ENCODE results near the gene FAM185A.
"Not testable (repeated sequence)": the region's sequence is repeated elsewhere in the genome, so short reads cannot be mapped to it uniquely, and the experiment has no call there.

The FAM185A gene

DNA sequence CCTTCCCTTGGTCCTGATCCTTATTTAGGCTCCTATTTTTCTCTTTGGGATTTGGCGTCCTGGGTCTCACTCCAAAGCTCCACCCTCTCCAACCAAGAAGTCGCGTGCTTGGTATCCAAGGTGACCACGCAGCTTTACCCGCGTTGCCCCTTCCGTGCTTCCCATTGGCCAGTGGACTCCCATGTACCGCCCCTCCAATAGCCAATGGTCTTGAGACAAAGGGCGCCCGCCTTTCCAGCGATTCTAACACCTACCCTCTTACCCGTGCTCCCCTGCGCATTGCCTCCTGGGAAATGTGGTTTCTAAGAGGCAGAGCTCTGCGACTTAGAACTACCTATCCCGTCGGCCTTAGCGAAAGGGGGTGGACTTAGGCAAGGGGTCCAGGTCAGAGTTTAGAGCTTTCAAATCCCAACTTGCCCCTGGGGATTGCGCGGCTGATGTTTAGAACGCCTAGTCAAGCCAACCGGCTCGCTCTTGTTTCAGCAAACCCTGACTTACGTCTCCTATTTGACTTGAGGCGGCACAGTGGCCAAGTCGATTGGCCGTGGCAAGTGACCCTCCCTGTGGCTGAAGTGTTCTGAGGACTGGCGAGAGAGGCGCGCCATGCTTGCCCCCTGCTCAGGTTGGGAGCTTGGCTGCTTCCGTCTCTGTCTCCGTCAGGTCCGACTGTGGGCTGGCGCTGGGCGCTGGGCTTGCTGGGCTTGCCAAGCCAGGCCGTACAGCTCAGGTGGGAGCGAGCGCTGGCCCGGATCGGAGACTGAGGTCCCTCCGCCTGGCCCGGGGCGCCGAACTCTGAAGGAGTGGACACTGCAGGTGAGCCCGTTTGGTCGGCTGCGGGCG lies at the start of gene FAM185A:
Gene FAM185A (plus strand): TSS at position 395 of the 840 bp plus-strand sequence. CDS start 209 bp downstream, at position 604.
- peak; percentile 99 for DNase-seq

DNA sequence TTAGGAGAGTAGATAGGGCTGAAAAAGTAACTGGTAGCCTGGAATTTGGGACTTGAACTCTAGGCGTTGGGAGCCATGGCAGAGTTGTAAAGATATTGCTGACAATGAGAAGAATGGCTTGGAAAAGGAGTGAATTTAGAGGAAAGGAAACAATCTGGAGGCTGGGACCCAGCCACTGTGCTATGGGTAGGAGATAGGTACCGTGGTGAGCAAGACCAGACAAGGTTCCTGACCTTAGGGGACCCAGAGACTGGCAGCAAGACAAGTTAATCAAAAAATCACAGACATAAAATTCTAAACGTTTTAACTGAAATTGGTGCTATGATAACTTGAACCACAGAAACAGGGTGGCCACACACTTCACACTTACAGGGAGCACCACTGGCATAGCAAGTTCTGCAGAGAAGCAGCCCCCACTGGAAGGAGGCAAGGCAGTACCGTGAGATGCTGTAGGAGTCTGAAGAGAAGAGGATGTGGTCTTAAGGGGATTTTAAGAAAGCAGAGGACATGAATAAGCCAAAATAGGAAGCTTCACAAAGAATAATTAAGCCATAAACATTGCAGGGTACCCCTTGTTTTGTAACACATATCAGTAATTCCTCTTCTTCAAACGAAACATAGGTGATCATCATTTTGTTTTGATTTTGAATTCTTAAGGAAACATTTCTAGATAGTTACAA lies 35.6 kb upstream of the FAM185A start:
- DNase-seq: peak; percentile 75

DNA sequence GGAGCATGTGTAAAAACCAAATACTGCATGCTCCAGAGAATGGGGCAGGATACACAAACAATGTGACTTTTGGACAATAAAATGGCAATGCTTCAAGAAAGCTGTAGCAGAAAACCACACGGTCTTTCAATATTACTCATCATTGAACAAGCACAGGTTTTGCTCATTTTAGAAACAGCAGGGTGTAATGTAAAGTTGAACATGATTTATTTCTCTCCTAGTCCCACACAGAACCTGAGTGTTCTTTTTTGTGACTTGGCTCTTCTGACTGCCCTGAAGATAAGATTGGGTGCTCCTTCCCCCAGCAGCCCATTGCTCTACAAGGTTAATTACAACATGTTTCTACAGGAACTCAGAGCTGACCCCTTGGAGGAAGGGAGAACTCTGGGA lies 35.1 kb upstream of the FAM185A start:
- DNase-seq: not testable (repeated sequence)

DNA sequence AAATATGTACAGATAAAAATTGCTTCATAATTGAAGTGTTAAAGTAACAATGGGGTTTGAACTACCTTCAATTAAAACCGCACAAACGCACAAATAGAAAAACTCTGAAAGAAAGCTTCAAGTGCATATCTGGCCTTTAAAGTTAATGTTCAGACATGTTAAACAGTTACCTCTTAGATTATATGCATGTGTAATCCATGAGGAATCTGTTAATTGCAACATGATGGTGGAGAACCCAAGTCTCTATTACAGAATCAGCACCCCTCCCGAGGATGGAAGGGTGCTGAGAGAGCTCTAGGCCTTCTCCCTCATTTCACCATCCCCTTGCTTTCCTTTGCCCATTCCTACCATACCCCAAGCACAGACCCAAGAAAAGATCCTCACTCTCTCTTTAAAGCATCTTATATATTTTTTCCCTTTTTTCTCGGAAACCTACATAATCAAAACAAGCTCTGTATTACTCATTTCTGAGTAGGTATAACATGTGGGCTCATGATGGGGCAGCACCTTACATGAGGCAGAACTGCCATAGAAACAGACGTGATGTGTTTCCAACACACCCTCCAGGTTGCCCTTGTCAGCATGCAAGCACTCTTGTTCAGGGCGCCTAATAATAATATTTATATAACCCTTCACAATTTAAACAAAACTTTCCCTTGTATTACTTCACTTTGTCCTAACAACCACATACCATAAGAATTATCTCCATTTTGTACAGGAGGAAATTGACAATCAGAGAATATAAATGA lies 33.9 kb upstream of the FAM185A start:
- DNase-seq: peak; percentile 62

DNA sequence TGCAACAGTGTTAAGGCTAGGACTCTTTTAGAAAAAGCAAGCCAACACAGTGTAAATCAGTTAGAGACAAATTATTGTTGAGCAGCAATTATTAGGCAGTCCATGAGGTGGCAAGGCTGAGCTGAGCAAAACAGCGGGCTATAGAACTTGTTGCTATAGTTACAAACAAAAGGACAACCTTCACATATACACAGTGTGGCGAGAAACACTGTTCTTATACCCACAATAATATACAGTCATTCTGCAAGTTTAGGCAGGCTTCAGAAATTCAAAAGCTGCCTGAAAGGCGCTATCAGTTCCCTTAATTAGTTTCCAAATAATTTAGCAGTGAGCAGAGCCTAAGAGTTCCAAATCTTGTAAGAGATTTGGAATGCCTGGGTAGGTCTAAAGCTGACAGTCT lies 33.1 kb upstream of the FAM185A start:
- peak; percentile 33 for DNase-seq

DNA sequence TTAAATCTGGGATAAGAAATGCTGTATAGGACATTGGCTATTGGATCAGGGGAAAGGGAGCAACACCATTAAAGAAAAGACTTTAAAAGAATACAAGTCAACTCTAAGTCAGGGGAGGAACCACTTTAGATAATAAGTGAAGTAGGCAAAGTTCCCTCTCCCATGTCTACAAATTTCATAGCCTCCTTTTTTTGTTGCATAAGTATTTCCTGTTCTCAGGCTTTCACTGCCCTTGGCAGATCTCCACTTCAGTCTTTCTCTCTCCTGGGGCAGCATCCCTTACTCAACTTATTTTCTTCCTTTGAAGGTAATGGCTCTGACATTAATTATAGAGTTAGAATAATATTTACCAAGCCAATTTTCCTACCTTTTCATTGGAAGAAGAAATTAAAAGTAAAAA lies 30.3 kb upstream of the FAM185A start:
- DNase-seq: not testable (repeated sequence)

DNA sequence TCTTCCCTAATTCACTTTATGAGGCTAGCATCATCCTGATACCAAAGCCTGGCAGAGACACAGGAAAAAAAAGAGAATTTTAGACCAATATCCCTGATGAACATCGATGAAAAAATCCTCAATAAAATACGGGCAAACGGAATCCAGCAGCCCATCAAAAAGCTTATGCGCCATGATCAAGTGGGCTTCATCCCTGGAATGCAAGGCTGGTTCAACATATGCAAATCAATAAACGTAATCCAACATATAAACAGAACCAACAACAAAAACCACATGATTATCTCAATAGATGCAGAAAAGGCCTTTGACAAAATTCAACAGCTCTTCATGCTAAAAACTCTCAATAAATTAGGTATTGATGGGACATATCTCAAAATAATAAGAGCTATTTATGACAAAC lies 22.6 kb upstream of the FAM185A start:
- DNase-seq: not testable (repeated sequence)

DNA sequence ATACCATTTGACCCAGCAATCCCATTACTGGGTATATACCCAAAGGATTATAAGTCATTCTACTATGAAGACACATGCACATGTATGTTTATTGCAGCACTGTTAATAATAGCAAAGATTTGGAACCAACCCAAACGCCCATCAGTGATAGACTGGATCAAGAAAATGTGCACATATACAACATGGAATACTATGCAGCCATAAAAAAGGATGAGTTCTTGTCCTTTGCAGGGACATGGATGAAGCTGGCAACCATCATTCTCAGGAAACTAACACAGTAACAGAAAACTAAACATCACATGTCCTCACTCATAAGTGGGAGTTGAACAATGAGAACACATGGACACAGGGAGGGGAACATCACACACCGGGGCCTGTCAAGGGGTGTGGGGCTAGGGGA lies 19.1 kb upstream of the FAM185A start:
- DNase-seq: not testable (repeated sequence)

DNA sequence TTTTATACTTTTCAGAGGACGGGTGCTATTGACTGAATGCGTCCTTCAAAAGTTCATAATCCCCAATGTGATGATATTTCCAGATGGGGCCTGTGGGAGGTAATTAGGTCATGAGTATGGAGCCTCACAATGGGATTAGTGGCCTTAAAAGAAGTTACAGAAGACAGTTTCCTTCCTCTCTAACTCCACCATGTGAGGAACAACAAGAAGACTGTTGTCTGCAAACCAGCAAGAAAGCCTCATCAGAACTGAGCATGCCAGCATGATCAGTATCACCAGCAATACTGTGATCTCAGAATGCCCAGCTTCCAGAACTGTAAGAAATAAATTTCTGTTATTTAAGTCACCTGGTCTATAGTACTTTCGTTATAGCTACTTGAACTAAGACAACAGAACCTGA lies 18.4 kb upstream of the FAM185A start:
- not testable (repeated sequence) for DNase-seq

DNA sequence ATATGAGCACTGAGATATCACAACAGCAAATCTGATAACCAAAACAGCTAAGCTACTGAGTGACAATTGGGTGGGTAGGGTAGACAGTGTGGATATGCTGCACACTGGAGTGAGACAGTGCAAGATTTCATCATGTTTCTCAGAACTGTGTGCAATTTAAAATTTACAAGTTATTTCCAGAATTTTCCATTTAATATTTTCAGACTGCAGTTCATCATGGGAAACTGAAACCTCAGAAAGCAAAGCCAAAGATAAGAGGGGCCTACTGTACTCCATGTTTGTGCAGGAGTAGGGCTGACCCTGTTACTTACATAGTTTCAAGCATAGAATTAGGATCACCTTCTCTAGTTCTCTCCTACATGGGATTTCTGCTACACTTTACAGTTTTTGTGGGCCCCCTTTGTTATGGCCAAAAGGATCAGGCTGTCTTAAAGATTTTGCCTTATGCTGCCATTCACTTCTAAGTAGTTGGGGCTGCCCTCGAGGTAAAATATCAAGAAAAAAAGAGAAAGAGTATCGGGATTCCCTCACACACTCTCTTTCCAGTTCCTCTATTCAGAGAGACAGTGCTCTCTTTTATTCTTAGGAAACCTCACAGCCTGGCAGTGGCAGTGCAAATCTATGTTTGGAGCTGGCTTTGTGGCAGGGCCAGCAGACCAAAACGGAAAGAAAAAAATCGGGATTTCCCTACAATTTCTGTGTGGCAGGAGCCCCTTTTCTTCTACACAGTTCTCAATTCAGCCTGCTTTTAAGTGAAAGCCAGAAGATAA lies 6.6 kb upstream of the FAM185A start:
- DNase-seq: not testable (repeated sequence)

DNA sequence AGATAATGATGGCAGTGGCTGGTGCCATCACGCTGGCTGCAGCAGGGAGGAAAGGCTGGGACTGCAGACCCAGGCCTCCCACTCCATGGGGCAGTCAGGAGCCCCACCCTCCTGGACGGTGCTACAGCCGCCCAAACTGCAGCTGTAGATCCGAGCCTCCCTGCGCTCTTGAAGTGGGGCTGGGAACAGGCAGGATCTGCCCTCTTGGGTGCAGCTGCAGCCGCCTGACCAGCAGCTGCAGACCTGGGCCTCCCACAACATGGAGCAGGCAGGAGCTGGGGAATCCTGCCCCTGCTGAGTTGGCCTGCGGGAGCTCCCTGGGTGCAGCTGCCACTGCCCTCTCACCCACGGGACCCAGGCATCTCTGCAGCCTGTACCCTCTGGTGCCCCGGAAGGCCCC lies 4.9 kb upstream of the FAM185A start:
- DNase-seq: not testable (repeated sequence)

DNA sequence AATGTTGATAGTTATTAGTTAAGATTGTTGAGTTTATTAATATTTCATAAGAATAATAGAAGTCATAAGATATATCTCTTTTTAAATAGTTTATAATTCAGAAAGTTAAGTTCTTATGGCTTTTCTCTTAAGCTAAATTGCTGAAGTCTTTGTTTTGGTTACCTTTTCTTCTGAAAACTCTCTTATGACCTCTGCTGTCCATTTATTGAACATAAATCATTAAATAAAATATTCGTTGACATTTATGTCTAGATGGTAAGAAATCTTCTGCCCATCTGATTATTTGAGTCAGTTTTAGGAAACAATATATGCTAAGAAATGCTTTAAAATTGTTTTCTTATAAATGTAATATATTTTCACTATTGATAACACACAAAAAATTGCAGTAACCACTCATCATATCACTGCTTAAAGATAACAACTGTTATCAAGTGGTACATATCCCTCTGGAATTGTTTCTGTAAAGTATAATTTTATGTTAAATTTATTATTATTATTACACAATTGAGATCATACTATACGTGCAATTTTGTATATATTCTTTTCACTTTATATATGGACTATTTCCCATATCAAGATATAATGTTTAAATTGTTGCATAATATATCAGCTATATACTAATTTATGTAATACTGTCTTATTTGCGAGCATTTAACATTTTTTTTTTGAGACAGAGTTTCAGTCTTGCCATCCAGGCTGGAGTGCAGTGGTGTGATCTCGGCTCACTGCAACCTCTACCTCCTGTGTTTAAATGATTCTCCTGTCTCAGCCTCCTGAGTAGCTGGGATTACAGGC lies 3.1 kb upstream of the FAM185A start:
- not testable (repeated sequence) for DNase-seq

DNA sequence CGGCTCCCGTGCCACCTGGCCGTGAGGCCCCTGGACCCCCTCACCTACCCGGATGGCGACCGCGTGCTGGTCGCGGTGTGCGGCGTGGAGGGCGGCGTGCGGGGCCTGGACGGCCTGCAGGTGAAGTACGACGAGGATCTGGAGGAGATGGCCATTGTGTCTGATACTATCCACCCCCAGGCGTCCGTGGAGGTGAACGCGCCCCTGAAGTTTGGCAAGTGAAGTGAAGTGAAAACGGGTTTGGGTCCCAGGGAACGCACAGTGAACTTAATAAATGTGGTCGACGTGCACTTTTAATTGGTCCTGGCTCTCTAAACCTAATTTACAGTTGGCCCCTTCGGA lies 617 bp downstream of the FAM185A start:
- not testable (repeated sequence) for DNase-seq

DNA sequence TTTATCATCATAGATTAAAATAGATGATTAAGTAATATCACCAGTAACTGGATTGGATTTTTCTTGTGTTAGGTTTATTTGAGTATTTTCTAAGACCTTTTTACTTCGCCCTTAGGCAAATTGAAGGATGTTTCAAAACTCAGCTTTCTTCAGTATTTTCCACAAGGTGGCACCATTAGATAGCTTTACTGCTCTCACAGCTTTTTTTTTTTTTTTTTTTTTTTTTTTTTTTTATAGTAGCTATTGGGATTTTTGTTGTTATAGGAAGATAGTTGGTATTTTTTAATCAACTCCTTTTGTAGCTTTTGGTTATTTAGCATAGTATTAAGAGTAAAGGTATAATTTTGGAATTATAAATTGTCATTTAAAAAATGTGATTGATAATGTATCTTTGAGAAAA lies 9.4 kb downstream of the FAM185A start:
- not testable (repeated sequence) for DNase-seq

DNA sequence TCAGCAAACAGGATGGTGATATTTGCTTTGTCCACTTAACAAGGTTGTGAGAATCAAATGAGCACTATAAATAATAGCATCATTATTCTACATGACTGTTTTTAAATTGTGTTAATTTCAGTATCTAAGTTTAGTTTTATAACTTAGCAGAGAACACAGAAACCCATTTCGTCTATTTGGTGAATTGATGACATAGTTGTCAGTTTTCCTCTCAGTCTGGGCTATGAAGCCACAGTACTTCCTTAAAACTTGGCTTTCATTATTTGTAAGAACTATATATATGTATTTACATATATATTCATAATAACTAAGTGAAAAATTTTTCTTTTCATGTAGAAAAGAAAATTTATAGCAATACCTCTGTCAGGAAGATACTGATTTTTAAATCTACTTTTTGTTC lies 11.1 kb downstream of the FAM185A start:
- DNase-seq: not testable (repeated sequence)

DNA sequence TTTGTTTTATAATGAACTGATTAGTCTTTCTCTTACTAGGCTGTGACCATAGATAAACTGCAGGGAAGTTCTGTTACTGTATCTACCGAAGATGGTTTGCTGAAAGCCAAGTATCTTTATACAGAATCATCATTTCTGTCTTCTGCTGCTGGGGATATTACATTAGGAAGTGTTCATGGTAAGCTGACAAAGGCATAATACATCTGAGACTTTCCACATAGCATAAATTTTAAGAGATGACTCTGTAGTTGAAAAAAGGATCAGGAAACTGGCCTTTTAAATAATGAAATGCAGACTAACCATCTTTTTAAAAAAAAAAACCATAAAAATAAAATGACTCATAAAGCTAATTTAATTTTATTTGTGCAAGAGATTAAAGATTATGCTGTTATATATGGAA lies 12.4 kb downstream of the FAM185A start:
- not testable (repeated sequence) for DNase-seq

DNA sequence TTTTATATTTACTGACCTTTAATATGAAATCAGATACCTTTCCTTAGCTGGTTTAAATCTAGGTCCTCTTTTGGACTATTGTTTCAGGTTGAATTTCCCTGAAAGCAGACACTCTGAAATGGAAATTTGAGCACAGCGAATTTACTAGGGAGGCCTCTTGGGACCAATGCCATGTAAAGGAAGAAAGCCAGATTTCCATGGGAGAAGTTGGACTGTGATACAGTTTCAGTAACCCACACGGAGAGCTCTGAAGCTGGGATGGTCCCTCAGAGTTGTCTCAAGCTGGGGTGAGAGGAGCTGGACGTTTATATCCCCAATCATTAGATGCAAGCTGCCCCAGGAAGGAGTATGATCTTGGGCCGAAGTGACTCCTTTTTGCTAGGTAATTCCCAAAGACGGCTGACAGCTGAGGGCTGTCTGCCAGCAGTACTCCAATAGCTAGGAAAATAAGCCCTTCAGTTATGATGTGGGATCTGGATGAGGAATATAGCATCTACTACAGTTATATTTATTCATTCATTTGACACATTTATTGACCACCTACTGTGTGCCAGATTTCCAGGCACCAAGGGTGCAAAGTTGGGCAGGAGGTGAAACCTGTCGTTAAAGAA lies 14.6 kb downstream of the FAM185A start:
- DNase-seq: not testable (repeated sequence)

DNA sequence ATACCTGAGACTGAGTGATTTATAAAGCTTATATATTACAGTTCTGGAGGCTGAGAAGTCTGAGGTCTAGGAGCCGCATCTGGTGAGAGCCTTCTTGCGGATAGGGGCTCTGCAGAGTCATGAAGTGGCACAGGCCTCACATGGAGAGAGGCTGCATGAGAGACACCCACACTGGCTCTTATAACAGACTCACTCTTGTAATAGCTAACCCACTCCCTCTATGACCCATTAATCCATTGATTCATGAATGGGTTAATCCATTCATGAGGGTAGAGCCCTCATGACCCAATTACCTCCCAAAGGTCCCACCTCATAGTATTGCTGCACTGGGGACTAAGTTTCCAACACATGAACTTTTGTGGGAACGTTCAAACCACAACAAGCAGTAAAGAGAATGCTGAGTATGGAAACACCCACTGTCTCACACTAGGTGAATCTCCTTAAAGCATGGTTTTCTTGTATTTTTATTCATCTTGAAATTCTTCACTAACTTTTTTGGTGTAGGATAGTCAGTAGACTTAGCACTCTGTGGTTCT lies 20.9 kb downstream of the FAM185A start:
- not testable (repeated sequence) for DNase-seq

DNA sequence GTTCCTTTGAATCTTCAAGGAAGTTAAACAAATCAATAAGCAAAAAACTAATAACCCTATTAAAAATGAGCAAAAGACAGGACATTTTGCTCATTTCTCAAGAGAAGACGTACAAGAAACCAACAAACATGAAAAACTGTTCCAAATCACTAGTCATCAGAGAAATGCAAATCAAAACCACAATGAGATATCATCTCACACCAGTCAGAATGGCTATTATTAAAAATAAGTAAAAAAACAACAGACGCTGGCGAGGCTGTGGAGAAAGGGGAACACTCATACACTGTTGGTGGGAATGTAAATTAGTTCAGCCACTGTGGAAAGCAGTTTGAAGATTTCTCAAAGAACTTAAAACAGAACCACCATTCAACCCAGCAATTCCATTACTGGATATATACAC lies 21.7 kb downstream of the FAM185A start:
- not testable (repeated sequence) for DNase-seq

DNA sequence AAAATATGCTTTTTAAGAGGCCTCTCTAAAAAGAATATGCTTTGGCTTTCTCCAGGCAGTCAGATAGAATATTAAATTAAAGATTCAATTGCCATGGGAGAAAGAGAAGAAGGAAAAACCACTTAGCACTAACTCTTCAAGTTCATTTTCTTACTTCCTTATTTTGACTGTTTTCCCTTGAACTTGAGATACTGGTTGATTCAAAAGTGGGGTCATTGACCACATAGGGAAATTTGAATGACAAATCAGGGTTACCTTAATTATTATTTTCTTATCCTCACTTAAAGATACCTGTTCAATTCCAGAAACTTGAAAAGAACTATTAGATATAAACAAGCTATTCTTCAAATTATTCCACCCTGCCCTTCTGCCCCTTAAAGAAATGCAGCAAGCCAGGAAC lies 27.4 kb downstream of the FAM185A start:
- not testable (repeated sequence) for DNase-seq

DNA sequence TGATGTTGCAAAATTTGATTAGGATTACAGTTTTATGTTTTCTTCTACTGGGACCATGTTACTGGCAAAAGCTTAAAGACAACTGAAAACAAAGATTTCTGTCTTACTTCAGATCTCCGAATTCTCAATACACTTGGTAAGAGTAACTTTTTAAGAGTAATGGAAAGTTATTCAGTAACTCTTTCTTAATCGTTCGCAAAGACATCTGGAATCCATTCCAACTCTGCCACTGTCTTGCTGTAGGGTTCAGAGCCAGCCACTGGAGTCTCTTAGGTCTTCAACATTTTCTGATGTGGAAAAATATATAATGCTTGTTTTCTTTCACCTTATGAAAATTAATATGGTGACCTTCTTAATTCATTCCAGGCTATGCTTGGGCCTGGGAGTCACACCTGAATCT lies 29.9 kb downstream of the FAM185A start:
- DNase-seq: not testable (repeated sequence)
